NCI-H187 treated with DMSO at 0.1 percent for 48 hours (cell line): ENCODE data around the gene CRYBG1.

Experiments
- DNase-seq: peaks from one replicate; lab custom pipeline; 2025; lab: John Stamatoyannopoulos, UW

The CRYBG1 gene

DNA sequence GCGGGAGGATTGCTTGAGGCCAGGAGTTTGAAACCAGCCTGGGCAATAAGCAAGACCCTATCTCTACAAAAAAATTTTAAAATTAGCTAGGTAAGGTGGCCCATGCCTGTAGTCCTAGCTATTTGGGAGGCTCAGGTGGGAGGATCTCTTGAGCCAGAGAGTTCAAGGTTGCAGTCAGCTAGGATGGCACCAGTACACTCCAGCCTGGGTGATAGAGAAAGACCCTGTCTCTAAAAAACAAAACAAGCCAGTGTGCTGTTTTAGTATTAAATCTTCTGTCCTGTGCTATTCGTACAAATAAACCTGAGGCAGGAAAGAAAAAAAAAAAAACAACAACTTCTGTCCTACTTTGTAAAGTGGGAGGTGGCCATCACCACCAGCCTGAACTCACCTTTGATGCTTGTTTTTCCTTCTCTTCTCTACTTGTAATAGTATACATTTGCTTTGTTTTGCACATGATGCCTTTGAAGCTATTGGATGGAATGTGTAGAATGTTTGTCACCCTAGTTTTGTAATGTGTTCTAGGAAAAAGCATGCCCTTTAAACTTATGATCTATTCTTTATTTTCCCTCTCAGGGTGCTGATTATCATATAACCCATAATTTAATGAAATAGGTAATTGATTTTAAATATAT, 102.5 kb downstream of the CRYBG1 start:
- DNase-seq, result no peak

DNA sequence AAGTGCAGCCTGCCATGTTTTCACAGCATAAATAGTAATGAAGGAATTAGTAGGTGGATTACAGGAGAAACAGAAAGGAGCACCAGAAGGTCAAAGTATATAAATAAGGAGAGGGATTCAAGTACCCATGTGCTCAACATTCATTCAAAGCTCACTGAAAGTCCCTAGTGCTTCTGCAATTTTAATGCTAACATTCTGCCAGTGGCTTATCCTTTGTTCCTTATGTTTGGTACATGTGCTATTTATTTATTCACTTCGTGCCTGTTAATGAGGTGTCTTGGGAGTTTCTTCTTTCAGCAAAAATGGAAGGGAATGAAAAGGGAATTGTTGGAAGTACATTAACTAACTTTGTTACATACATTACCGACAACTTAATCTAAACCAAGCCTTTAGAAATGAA, 105.7 kb downstream of the CRYBG1 start:
- DNase-seq, result no peak

DNA sequence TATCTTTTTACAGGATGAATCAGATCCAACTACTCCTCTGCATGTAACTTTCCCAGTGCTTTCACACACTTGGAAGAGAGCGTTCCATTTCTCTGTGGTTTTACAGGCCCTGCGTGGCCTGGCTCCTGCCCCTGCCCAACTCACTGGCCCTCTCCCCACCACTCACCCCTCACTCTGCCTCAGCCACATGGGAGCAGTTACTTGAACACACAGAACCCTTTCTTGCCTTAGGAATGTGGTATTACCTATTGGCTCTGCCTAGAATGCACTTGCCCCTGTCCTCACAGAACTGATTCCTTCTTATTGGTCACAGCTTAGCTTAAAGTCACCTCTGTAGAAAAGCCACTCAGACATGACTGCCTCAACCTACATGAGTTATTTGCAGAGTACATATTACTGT, 108.4 kb downstream of the CRYBG1 start:
- DNase-seq, result no peak

DNA sequence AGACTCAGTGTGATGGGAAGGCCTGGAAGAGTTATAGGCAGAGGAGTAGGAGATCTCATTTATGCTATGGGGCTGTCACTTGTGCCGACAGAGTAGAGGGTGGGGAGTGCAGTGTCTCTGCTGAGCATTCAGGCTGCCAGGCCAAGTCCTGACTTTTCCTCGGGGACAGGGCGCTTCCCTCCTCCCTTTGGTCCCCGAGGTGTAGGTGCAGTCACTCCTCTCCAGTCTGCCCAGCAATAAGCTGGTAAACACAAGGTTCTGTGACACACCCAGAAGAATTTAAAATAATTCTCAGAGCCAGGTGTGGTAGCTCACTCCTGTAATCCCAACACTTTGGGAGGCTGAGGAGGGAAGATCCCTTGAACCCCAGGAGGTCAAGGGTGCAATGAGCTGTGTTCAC, 109.4 kb downstream of the CRYBG1 start:
- no peak for DNase-seq

DNA sequence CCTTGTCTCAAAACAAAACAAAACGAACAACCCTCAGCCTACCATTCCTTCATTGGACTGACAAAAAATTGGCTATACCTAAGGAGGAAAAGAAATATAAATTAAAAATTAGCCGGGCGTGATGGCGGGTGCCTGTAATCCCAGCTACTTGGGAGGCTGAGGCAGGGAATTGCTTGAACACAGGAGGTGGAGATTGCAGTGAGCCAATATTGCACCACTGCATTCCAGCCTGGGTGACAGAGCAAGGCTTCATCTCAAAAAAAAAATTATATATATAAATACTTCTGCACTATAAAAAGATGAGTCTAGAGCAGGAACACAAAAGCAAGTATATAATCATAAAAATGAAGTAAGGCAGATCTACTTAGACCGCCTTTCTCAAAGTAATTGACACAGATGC, 109.8 kb downstream of the CRYBG1 start:
- no peak for DNase-seq

DNA sequence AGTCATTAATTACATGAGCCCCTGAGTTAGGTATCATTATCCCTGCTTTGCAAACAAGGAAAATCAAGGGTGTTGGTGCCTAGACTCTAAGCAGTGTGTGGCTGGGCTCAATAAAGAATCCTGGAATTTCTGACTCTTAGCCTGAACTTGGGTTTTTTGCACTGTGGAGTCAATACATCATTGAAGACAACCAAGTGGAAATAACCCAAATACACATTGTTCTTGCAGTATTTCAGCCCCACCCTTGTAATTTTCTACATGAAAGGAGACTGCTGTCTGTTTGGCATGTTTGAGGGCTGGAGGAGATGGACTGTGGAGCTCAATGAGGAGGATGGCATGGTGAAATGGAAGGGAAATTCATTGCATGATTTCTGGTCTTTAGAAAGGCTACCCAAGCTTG, 110.3 kb downstream of the CRYBG1 start:
- DNase-seq, result no peak

DNA sequence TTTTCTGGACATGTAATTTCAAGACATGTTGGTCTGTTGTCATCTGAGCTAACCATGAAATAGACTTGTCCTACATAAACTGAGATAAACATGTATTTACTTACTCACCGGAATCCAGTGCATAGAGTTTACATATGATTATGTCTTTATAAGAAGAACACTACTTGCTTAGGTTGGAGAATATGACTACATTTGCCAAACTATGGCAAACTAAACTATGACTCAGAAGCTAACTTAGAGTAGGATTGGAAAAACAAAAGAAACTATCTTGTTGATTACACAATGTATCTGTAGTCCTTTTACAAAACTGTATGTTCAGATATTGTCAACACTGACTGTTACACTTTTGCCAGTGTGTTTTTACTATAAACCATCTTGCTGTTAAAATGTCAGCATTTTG, 113.3 kb downstream of the CRYBG1 start:
- DNase-seq, result no peak

DNA sequence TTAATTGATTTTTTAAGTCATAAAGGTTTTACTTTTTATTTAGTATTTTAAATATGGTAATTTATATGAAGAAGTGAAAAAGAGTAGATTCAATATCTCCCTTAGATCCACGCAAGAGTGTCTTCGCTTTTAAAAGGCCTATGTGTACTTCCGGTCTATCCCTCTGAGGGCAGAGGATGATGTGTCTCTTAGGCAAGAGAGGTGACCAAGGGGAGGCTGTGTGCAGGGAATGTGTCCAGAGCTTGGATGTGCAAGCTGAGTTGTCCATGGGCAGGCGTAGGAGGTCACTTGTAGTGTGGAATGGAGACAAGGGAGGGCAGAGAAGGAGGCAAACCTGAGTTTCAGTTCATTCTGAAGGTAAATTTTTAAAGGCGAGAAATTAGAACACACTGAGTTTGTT, 113.9 kb downstream of the CRYBG1 start:
- no peak for DNase-seq

DNA sequence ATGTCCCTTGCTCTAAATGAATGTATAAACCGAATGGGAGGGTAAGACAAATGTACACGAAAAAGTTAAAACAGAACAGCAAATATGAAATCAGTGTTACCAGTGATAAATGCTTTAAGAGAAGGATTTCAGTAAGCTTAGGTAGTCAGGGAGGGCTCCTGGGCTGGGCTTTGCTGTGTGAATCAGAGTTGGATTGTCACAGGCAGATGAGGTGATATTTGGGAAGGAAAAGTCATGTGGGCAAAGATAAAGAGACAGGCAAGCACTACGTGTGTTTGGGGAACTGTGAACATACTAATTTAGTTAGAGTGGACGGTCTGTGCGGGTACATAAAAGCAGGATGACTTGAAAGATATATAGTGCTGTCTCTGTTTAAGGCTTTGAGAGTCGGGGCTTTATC, 114.8 kb downstream of the CRYBG1 start:
- no peak for DNase-seq

DNA sequence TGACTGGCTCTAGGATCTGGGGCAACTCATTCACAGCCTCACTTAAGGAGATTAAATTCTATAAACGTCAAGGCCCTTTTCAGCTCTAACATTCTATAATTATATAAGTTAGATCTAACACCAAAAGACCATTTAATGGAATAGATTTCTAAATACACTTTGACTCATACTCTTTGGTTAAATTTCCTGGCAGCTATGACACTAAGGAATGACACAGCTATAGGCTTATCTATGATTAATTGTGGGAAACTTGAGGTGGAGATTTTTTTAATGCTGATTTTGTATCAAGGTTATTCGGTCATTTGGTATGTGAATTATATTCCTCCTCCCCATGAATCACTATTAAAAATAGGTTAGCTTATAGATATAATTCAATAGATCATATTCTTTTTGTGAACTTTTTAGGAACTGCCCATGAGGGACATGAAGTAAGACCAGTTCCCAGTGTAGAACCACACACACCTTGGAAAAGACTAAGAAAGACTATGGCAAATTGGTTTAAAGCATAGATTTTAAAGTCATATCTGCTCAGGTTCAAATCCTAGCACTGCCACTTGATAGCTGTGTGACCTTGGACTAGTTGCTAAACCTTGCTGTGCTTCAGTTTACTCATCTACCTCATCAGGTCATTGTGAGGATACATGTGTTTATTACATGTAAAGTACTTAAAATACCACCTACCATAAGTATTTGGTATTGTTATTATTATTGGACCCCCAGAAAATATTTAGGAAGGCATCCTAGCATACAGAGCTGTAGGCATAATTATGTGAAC, 116.0 kb downstream of the CRYBG1 start:
- DNase-seq, result no peak

DNA sequence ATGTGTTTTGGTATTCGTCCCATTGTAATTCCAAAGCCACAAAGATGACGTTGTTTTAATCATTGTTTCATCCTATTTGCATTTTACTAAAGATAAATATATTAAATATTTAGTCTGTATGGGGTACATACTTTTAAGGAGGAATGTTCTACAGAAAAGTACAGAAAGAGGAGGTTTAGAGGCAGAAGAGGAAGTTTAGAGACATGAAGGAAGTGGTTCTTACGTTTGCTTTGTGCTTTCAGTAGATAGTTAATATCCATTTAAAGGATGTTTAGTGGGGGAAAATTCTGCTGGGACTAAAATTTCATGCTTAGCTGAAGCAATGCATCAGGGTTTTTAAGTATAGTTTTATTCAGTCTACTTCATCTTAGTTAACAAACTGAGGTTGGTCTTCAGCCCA, 116.6 kb downstream of the CRYBG1 start:
- DNase-seq, result no peak

DNA sequence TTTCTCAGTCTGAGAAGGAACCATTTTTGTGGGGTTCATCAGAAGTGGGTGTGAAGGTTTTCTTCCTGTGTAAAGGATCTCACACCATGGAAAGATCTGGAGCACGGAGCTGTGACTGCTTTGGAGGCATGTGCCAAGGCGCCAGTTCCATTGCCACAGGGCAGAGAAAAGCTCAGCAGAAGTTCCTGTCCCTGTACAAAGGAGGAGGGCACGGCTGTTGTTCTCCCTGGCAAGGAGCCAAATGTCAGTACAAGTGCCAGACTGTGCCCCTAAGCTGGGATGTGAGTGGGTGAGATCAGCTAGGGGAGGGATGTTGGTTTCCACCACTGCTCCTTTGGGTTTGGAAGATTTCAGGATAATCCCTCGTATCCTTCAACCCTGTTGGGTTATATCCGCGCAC, 117.3 kb downstream of the CRYBG1 start:
- DNase-seq, result no peak

DNA sequence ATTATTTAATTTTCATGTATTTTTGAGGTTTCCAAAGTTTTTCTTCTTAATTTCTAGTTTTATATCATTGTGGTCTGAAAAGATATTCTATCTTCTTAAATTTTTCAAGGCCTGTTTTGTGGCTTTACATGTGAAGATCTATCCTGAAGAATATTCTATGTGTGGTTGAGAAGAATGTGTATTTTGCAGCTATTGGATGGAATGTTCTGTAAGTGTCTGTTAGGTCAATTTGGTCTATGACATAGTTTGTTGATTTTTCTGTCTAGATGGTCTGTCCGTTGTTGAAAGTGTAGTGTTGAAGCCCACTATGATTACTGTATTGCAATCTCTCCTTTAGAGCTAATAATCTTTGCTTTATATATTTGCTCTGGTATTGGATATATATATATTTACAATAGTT, 125.7 kb downstream of the CRYBG1 start:
- DNase-seq, result no peak

DNA sequence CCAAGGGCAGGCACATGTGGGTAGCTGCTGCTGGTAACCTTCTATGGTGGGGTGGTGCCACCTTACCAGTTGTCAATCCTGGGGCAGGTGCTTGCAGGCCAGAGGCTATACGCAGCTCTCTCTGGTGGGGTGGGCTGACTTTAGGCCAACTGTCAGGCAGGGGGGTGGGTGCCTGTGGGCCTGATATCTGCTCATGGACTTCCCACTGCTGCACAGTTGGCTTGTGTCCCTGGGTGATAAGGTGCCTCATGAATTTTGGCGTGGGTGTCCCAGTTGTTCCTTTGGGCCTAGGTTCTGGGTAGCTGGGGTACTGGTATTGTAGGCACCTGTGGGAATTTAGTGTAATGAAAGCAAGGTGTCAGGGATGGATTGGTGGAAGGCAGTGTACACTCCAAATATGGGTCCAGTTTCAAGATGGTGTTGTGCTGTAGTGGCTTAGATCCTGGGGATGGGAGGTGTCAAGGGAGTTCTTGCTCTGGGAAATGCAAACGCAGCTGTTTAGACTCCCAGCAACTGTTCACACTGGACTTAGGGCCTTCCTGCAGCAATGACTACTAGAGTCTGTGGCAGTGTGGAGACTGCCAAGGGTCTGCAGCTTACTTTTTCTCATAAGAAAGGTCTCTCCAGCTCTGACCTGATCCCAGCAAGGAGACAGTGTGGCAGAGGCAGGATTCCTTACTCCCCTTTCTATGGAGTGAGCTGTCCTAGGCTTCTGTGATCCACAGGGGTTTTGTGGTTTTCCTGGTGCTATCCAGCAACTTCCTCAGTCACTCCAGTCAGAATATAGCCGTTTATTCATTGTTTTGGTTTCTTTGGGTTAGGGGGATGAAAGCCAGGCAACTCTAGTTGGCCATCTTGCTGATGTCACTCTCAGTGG, 128.2 kb downstream of the CRYBG1 start:
- no peak for DNase-seq

DNA sequence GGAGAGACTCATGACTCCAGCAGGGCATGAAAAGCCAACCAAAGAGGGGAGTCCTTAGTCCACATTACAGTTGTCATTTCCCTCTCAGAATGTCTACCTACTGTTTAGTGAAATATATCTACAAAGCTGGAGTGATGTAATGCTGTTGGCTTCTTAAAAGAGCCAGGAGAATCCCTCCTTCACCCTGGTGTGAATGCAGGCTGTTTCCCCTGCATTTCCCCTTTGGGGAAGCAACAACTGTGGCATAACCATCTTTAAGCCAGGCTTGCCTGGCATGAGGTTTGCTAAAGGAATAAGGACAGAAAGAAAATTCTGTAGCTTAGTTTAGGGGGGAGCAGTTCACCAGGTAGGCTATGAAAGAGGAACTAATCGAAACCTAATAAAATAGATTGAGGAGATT, 129.5 kb downstream of the CRYBG1 start:
- no peak for DNase-seq

DNA sequence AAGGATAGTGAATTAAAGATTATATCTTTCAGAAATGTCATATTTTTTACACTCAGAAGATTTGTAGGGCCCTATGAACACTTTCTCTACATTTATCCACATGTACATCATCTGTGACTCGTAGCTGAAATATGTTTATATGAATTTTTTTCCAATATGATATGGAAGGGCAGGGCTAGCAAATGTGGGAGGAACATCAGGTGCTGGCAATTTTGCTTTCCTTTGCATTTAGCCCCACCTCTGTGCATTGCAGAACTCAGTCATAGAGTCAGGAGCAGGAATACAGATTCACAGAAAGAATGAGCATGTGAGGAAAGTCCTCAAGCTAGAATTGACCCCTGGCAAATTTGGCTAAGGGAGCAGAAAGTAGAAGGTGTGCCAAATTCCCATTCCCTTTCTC, 129.9 kb downstream of the CRYBG1 start:
- no peak for DNase-seq

DNA sequence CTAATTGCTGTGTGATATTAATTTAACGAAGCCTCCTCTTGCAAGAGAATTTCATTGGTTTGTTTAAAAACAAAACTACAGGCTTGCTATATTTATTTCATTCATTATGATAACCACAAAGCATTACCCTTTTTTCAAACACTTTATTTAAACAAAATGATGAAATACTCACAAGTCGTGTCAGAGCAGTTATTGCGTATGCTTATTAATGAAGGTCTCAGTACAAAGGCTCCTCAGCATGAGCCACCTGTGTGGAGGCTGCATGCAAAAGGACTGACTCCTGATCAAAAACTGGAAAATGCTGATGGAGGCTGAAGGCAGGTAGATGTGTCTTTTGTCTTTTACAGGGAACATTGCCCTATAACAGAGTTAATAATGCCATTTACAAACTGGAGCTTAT, 130.5 kb downstream of the CRYBG1 start:
- DNase-seq, result no peak

DNA sequence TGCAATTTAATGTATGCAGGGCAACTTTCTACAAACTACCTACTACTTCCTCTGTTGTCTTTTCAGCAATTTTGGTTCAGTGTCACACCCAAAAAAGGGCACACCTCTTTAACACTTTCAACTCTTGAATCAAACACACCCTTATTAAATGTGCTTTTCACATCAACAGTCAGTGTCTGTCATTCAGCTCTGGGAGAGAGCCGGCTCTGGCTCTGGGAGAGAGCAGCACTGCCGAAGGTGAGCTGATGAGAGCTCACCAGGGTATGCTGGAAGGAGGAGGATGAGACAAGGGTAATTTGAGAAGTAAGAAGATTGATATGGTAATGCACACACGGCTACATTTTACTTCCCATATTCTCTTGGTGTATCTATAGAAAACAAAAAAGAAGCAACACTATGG, 134.5 kb downstream of the CRYBG1 start:
- no peak for DNase-seq

DNA sequence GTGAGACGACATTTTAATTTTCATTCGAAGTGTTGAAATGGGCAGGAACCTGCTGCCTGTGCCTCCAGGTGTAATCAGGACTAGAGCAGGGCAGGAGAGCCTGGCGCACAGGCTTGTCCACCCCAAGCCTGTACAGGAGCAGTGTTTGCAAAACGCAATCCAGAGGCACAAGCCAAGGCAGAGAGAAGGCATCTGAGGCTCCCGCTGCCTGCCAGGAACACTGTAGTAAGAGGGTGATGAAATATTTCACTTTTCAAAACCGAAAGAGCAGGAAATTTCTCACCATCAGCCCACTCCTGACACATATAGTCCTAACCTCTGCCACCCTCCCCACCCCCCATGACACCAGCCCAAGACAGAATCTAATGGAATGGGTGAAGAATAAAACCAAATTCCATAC, 136.3 kb downstream of the CRYBG1 start:
- no peak for DNase-seq

DNA sequence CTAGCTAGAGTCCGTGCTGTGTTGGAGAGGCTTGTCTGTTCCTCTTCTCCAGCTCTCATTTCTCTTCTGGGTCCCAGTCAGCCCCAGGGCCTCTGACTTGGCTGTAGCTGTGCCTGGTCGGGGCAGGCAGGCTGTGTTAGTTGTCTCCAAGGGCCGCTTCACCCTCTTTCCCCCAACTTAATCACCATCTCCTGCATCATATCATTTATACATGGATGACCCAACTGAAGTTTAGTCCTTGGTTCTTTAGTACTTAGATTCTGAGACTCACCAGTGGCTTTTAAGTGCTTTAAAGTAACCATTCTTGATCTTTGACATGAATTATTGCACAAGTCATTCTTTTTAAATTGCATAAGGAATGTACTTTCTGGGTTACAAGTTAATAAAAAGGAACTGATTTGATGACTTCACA, 141.4 kb downstream of the CRYBG1 start:
- DNase-seq, result no peak

DNA sequence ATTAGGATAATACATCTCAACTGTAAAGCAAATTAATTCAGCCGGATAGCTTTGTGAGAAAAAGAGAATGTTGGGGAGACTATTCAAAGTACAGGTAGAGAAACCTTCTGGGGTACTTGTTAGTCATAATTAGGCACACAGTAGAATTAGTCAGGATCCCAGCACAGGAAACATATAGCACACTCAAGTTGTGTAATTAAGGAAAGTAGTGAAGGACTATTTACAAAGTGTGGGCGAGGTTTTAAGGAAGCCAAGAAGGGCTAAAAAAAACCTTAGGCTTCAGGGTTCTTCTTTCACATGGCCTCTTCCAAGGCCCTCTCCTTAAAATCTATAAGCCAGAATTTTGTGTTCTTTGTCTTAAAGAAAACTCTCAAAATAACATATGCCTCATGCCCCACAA, 142.0 kb downstream of the CRYBG1 start:
- no peak for DNase-seq

DNA sequence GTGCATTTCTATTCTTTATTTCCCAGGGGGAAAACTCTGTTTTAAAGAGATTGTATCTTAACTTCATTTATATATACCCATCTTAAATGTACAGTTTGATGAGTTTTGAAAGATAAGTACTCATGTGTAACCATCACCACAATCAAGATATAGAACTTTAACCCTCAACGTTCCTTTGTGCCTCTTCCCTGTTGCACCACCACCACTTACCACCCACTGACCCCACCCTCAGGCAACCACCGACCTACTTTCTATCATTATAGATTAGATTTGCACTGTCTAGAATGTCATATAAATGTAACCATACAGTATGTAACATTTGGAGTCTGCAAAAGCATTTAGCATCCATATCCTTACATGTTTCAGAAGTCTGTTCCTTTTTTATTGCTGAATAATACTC, 147.8 kb downstream of the CRYBG1 start:
- no peak for DNase-seq

DNA sequence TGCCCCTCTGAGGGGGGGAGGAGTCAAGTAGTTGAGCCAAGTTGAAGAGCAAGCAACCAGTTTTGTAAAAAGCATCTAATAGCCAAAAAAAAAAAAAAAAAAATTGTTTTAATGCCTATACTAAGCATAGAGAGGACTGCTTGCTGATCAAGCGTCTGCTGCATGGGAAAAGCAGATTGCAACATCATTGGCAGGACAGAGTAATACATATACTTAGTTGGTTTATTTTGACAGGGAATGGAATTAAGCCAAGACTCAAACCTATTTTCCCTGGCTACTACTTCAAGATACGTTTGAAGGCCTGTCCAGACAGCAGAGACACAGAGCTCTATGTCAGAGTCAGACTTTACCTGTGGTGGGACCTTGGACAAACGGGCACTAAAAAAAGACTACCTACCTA, 148.3 kb downstream of the CRYBG1 start:
- no peak for DNase-seq
